Suprapubic skin (tissue), 4 donors: Measurements from ENCODE around the gene L3MBTL1.

ENCODE experiments used
- CTCF ChIP-seq, 2 donors: fragments of 200-600 bp in 1 of 2; fragments of 450-650 bp in 1 of 2; sonication (generic) in 1 of 2; IDR thresholded peaks; one replicate each; pipeline ENCODE4 v1.5.1; 2016 to 2019; ENCODE audit warnings: antibody characterized with exemption in 2 of 2, mild to moderate bottlenecking in 1 of 2, moderate library complexity in 1 of 2
- POLR2A ChIP-seq, 2 donors: fragments of 450-650 bp; IDR thresholded peaks; one replicate each; pipeline ENCODE4 v1.6.1; 2017; ENCODE audit warnings: antibody characterized with exemption in 2 of 2, mild to moderate bottlenecking in 2 of 2, moderate library complexity in 2 of 2
- POLR2AphosphoS5 ChIP-seq, 3 donors: sonication (generic); formaldehyde crosslinking; IDR thresholded peaks; one replicate each; pipeline ENCODE4 v1.6.1; 2017; ENCODE audit warnings: antibody characterized with exemption in 3 of 3

- no peak for TF ChIP-seq CTCF (IDR thresholded peaks at IDR 0.05)
- no peak for TF ChIP-seq POLR2A (IDR thresholded peaks at IDR 0.05)
- TF ChIP-seq POLR2AphosphoS5 (IDR thresholded peaks at IDR 0.05) = no peak
Measured at GRCh38 chr20:43473381-43473704, 34.2 kb upstream of the L3MBTL1 start.
